Epithelial cell of esophagus (primary cell): Measurements from ENCODE around the gene P2RX1.

Experiments used
- DNase-seq: peaks from one replicate; pipeline ENCODE4 v3.0.0; 2010; ENCODE audit warnings: low read depth
- H3K4me3 ChIP-seq: 2 replicates; pipeline ENCODE4 v1.5.1; 2011; ENCODE audit warnings: mild to moderate bottlenecking, low read length, control low read depth
- CTCF ChIP-seq: IDR thresholded peaks from 2 replicates; pipeline ENCODE4 v1.5.1; 2011; ENCODE audit warnings: low read depth, mild to moderate bottlenecking, low read length, control low read depth, inconsistent platforms; ENCODE audit not compliant: insufficient read depth; ENCODE audit errors: missing control alignments

Gene P2RX1

GRCh38 chr17:3886776-3887175, 29.5 kb downstream of the P2RX1 start:
- H3K4me3 ChIP-seq, result no peak overlapping the region
- no peak for DNase-seq
- TF ChIP-seq CTCF, result no peak

GRCh38 chr17:3885970-3886369, 30.3 kb downstream of the P2RX1 start:
- no peak for TF ChIP-seq CTCF
- peak; percentile 42 for DNase-seq

GRCh38 chr17:3885271-3885670, 31.0 kb downstream of the P2RX1 start:
- no peak for TF ChIP-seq CTCF
- no peak overlapping the region for H3K4me3 ChIP-seq
- DNase-seq, result no peak

More at GRCh38 chr17:3885970-3886369, 30.3 kb downstream of the P2RX1 start:
- no peak overlapping the region for H3K4me3 ChIP-seq

GRCh38 chr17:3884188-3884587, 32.1 kb downstream of the P2RX1 start:
- no peak overlapping the region for H3K4me3 ChIP-seq

GRCh38 chr17:3882276-3882675, 34.0 kb downstream of the P2RX1 start:
- no peak for TF ChIP-seq CTCF
- no peak overlapping the region for H3K4me3 ChIP-seq
- DNase-seq, result no peak

More at GRCh38 chr17:3884188-3884587, 32.1 kb downstream of the P2RX1 start:
- DNase-seq, result no peak
- TF ChIP-seq CTCF, result no peak

GRCh38 chr17:3880983-3881382, 35.3 kb downstream of the P2RX1 start:
- no peak for DNase-seq
- no peak for TF ChIP-seq CTCF
- H3K4me3 ChIP-seq, result no peak overlapping the region

GRCh38 chr17:3879591-3880417, 36.5 kb downstream of the P2RX1 start:
- DNase-seq, result no peak
- H3K4me3 ChIP-seq, result no peak overlapping the region
- TF ChIP-seq CTCF, result no peak
